ENCODE measurements around the gene RANBP17.
"Not testable (repeated sequence)": the region's sequence is repeated elsewhere in the genome, so short reads cannot be mapped to it uniquely, and the experiment has no call there.

The RANBP17 gene

DNA sequence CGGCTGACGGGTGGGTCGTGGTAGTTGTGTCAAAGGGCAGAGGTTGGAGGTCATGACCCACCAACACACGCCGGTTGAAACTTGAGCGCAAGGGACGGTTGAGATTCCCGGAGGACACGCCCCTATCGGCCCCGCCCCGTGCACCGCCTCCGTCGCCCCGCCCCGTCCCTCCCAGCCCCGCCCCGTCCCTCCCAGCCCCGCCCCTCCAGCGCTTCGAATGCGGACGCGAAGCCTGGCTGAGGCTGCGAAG, 226 bp upstream of the RANBP17 start:
- H3K27me3 ChIP-seq: no peaks in the 10 kb centered on the region
- H3K36me3 ChIP-seq: no peaks in the 10 kb centered on the region
- no peak overlapping the region for H3K9ac ChIP-seq
- no peak overlapping the region for H3K4me2 ChIP-seq
- H4K20me1 ChIP-seq: no peaks in the 10 kb centered on the region
- H3K27ac ChIP-seq: no peak overlapping the region
- TF ChIP-seq Cebpa-rat (IDR thresholded peaks at IDR 0.05): no peak
- H3K4me1 ChIP-seq: no peaks in the 10 kb centered on the region
- peaks cover 34 to 51% (median 40%) of the 10 kb centered on the region in 11 experiments for H3K9me3 ChIP-seq (replicated peaks in 1 of 11)
- H3K4me3 ChIP-seq: no peak overlapping the region

DNA sequence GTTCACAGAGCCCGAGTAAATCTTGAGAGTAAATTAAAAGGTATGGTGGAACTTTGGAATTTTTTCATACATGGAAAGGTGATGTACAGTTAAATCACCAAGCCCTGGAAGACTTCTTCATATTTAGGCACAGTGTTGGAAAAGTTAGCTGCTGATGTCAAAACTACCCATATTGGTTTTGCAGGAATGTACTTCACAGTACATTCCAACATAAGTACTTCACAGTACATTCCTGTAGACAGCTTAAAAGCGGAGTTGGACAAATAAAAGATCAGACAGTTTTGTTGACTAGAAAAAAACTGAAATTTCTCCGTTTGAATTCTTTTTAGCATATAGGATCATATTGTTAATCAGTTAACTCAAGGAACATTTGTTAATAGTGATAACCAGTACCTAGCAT, 1.8 kb downstream of the RANBP17 start:
- Histone ChIP-seq H3K36me3 (no peaks in the 10 kb centered on the region), H3K4me3 (no peak overlapping the region), H3K4me1 (no peaks in the 10 kb centered on the region), H3K27ac (no peak overlapping the region), H3K9ac (no peak overlapping the region), H4K20me1 (no peaks in the 10 kb centered on the region), H3K9me3 (replicated peaks in 1 of 11) (peaks cover 34 to 48% (median 40%) of the 10 kb centered on the region in 11 experiments), H3K4me2 (no peak overlapping the region), H3K27me3 (no peaks in the 10 kb centered on the region)
- TF ChIP-seq Cebpa-rat (IDR thresholded peaks at IDR 0.05): no peak

DNA sequence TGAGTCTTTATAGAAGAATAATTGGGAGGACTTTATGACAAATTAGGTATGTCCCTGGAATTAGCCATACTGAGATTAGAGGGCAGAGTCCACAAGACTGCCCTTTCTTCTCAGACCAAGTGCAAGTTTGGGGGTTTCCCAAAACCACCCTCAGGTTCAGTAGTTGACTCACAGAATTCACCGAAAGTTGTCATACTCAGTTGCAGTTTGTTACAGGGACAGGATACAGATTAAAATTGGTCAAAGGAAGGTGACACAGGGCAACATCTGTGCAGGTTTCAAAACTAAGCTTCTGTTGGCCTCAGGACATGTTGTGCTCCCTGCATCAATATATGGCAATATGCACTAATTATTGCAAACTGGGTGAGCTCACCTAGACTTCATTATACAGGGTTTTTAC, 3.8 kb downstream of the RANBP17 start:
- no peak overlapping the region for H3K27ac ChIP-seq
- TF ChIP-seq Cebpa-rat (IDR thresholded peaks at IDR 0.05): no peak

DNA sequence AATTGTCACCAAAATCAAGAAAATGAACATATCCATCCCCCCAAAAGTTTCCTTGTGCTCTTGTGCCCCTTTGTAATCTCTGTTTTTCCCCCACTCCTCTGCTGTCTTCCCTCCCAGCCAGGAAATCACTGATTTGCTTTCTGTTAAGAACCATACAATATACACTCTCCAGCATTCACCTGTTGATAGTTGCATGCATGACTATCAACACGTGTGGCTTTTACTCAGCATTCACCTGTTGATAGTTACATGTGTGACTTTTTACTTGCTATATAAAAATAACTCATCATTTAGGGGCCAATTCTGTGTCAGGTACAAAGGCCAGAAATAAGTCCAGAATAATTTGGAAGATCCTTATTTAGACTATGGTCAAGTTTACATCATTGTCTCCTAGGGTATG, 6.0 kb downstream of the RANBP17 start:
- Histone ChIP-seq H3K4me1 (no peaks in the 10 kb centered on the region), H3K4me2 (no peak overlapping the region), H3K27ac (no peak overlapping the region), H4K20me1 (no peaks in the 10 kb centered on the region), H3K27me3 (no peaks in the 10 kb centered on the region), H3K4me3 (no peak overlapping the region), H3K9me3 (replicated peaks in 1 of 11) (peaks cover 10 to 30% (median 19%) of the 10 kb centered on the region in 11 experiments; a peak in 20 of 22 replicates), H3K36me3 (no peaks in the 10 kb centered on the region), H3K9ac (no peak overlapping the region)
- TF ChIP-seq Cebpa-rat (IDR thresholded peaks at IDR 0.05): no peak

More for the DNA sequence above, 3.8 kb downstream of the RANBP17 start:
- H3K27me3 ChIP-seq: no peaks in the 10 kb centered on the region
- H3K36me3 ChIP-seq: no peaks in the 10 kb centered on the region
- H3K4me1 ChIP-seq: no peaks in the 10 kb centered on the region
- no peak overlapping the region for H3K9ac ChIP-seq
- H4K20me1 ChIP-seq: no peaks in the 10 kb centered on the region
- no peak overlapping the region for H3K4me3 ChIP-seq
- H3K4me2 ChIP-seq: no peak overlapping the region
- peaks cover 20 to 30% (median 25%) of the 10 kb centered on the region in 11 experiments for H3K9me3 ChIP-seq (replicated peaks in 1 of 11)

DNA sequence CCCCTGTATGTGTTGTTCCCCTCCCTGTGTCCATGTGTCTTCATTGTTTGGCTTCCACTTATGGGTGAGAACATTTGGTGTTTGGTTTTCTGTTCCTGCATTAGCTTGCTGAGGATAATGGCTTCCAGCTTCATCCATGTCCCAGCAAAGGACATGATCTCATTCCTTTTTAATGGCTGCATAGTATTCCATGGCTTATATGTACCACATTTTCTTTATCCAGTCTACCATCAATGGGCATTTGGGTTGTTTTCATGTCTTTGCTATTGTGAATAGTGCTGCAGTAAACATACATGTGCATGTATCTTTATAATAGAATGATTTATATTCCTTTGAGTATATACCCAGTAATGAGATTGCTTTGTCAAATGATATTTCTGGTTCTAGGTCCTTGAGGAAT, 8.6 kb downstream of the RANBP17 start:
- H3K9me3 ChIP-seq (replicated peaks in 1 of 11): peaks cover 9 to 33% (median 19%) of the 10 kb centered on the region in 11 experiments; a peak in 17 of 22 replicates
- not testable (repeated sequence) for H3K4me2 ChIP-seq, H3K4me1 ChIP-seq, H3K27ac ChIP-seq, H3K9ac ChIP-seq, H3K36me3 ChIP-seq, H4K20me1 ChIP-seq, H3K27me3 ChIP-seq, H3K4me3 ChIP-seq

DNA sequence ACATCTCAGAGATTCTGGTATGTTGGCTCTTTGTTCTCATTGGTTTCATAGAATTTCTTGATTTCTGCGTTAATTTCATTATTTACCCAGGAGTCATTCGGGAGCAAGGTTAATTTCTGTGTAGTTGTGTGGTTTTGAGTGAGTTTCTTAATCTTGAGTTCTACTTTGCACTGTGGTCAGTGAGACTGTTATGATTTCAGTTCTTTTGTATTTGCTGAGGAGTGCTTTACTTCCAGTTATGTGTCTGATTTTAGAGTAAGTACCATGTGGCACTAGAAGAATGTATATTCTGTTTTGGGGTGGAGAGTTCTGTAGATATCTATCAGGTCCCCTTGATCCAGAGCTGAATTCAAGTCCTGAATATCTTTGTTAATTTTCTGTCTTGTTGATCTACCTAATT, 12.2 kb downstream of the RANBP17 start:
- Histone ChIP-seq H3K27me3 (no peaks in the 10 kb centered on the region), H3K9me3 (replicated peaks in 1 of 11) (peaks cover 9 to 39% (median 23%) of the 10 kb centered on the region in 11 experiments; a peak in 18 of 22 replicates), H3K36me3 (no peaks in the 10 kb centered on the region), H3K4me2 (no peak overlapping the region), H3K9ac (no peak overlapping the region), H3K27ac (no peak overlapping the region), H3K4me3 (no peak overlapping the region), H4K20me1 (no peaks in the 10 kb centered on the region), H3K4me1 (no peaks in the 10 kb centered on the region)
- TF ChIP-seq Cebpa-rat (IDR thresholded peaks at IDR 0.05): no peak

DNA sequence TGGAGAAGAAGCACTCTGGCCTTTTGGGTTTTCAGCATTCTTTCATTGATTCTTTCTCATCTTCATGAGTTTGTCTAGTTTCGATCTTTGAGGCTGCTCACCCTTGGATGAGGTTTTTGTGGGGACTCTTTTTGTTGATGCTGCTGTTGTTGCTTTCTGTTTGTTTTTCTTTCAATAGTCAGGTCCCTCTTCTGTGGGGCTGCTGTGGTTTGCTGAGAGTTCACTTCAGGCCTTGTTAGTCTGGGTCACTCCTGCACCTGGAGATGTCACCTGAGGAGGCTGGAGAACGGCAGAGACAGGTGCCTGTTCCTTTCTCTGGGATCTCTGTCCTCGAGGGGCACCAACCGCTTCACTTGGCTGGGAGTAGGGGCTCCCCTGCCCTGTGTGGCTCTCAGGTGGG, 14.0 kb downstream of the RANBP17 start:
- no peaks in the 10 kb centered on the region for H3K36me3 ChIP-seq
- H3K4me3 ChIP-seq: no peak overlapping the region
- TF ChIP-seq Cebpa-rat (IDR thresholded peaks at IDR 0.05): no peak
- H3K4me2 ChIP-seq: no peak overlapping the region
- no peak overlapping the region for H3K27ac ChIP-seq
- H3K4me1 ChIP-seq: no peaks in the 10 kb centered on the region
- H3K9ac ChIP-seq: no peak overlapping the region
- H3K27me3 ChIP-seq: no peaks in the 10 kb centered on the region
- H4K20me1 ChIP-seq: no peaks in the 10 kb centered on the region
- peaks cover 9 to 33% (median 21%) of the 10 kb centered on the region in 11 experiments; a peak in 18 of 22 replicates for H3K9me3 ChIP-seq (replicated peaks in 1 of 11)

DNA sequence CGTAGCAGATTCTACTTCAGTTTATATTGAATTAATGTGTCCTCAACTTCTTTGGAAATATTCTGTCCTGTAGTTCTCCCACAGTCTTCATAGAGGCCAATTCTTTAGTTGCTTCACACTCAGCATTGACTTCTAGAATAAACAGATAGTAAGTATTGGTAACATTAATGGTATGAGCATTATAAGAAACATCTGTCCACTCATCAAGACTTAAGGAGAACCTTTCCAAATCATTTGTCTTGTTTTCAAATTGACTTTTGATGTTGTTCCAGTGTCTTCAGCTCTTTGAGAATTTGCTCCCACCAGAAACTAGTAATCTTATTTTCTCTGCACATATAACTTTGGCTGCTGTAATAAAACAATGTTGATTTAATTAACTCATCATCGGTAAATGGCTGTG, 18.3 kb downstream of the RANBP17 start:
- Histone ChIP-seq H3K9ac (no peak overlapping the region), H4K20me1 (no peaks in the 10 kb centered on the region), H3K4me3 (no peak overlapping the region), H3K27me3 (no peaks in the 10 kb centered on the region), H3K4me2 (no peak overlapping the region), H3K36me3 (no peaks in the 10 kb centered on the region), H3K4me1 (no peaks in the 10 kb centered on the region), H3K9me3 (replicated peaks in 1 of 11) (peaks cover 0 to 12% (median 3%) of the 10 kb centered on the region in 11 experiments; a peak in 6 of 22 replicates), H3K27ac (no peak overlapping the region)
- no peak for TF ChIP-seq Cebpa-rat (IDR thresholded peaks at IDR 0.05)

DNA sequence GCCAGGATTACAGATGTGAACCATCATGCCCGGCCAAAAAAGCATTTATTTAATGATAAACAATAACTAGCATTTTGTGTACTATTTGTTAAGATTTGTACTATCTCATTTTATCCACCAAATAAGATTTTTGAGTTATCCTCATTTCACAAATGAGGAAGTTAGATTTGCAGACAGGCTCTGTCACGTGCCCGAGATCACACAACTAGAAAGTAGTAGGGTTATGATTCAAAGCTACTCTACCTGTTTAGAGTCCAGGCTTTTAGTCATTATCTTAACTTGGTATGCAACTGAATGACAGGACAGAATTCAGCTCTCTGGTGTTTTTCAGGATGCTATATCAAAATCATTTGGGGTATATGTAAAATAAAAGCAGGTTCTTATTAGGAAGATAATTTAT, 20.5 kb downstream of the RANBP17 start:
- Histone ChIP-seq H4K20me1 (no peaks in the 10 kb centered on the region), H3K9me3 (replicated peaks in 1 of 11) (no peaks in the 10 kb centered on the region), H3K27ac (no peak overlapping the region), H3K27me3 (no peaks in the 10 kb centered on the region), H3K4me1 (no peaks in the 10 kb centered on the region), H3K4me2 (no peak overlapping the region), H3K36me3 (no peaks in the 10 kb centered on the region), H3K9ac (no peak overlapping the region), H3K4me3 (no peak overlapping the region)
- no peak for TF ChIP-seq Cebpa-rat (IDR thresholded peaks at IDR 0.05)

DNA sequence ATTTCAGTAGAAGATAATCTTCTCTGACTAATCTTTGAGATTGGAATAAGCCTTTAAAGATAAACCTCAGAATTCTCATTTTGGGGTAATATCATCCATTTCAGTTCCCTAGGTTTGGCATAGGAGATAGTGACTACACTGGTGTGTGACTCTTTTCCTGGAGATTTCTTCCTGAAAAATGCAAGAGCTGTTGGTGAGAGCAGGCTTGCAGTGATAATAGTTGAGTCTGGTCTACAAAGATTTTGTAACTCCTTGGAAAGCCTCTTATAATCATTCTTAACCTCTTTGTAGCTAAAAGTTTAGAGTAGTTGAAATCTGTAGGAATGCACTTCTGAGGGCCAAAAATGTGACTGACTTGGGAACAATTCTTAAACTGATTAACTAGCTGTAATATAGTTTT, 23.4 kb downstream of the RANBP17 start:
- H3K27me3 ChIP-seq: no peaks in the 10 kb centered on the region
- no peak overlapping the region for H3K4me2 ChIP-seq
- H4K20me1 ChIP-seq: no peaks in the 10 kb centered on the region
- H3K4me3 ChIP-seq: no peak overlapping the region
- no peaks in the 10 kb centered on the region for H3K4me1 ChIP-seq
- no peak overlapping the region for H3K27ac ChIP-seq
- TF ChIP-seq Cebpa-rat (IDR thresholded peaks at IDR 0.05): no peak
- H3K36me3 ChIP-seq: no peaks in the 10 kb centered on the region
- H3K9me3 ChIP-seq (replicated peaks in 1 of 11): no peaks in the 10 kb centered on the region
- no peak overlapping the region for H3K9ac ChIP-seq

DNA sequence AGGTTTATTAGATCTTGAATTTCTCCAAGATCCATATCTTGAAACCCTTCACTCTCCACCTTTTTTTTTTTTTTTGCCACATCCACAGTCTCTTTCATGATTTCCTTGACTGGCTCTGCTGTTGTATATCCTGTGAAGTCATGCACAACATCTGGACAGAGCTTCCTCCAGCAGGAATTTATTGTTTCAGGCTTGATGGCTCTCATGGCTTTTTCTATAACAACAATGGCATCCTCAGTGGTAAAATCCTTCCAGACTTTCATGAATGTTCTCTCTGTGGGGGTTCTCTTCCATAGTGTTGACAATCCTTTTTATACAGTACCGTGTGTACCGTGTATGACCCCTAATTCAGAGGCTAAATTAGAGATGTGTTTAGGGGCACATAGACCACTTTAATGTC, 24.0 kb downstream of the RANBP17 start:
- Histone ChIP-seq H3K9me3 (replicated peaks in 1 of 11) (no peaks in the 10 kb centered on the region), H3K27ac (no peak overlapping the region), H3K4me2 (no peak overlapping the region), H4K20me1 (no peaks in the 10 kb centered on the region), H3K4me1 (no peaks in the 10 kb centered on the region), H3K36me3 (no peaks in the 10 kb centered on the region), H3K27me3 (no peaks in the 10 kb centered on the region), H3K4me3 (no peak overlapping the region), H3K9ac (no peak overlapping the region)
- no peak for TF ChIP-seq Cebpa-rat (IDR thresholded peaks at IDR 0.05)

All from BLaER1 treated with 17β-estradiol and CSF1 and Interleukin-3, amounts not matched to agents 10 nM and 100 nM (cell line).